ENCODE results near the gene BROX.
"Not testable (repeated sequence)": the region's sequence is repeated elsewhere in the genome, so short reads cannot be mapped to it uniquely, and the experiment has no call there.

The BROX gene, protein sequence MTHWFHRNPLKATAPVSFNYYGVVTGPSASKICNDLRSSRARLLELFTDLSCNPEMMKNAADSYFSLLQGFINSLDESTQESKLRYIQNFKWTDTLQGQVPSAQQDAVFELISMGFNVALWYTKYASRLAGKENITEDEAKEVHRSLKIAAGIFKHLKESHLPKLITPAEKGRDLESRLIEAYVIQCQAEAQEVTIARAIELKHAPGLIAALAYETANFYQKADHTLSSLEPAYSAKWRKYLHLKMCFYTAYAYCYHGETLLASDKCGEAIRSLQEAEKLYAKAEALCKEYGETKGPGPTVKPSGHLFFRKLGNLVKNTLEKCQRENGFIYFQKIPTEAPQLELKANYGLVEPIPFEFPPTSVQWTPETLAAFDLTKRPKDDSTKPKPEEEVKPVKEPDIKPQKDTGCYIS

DNA sequence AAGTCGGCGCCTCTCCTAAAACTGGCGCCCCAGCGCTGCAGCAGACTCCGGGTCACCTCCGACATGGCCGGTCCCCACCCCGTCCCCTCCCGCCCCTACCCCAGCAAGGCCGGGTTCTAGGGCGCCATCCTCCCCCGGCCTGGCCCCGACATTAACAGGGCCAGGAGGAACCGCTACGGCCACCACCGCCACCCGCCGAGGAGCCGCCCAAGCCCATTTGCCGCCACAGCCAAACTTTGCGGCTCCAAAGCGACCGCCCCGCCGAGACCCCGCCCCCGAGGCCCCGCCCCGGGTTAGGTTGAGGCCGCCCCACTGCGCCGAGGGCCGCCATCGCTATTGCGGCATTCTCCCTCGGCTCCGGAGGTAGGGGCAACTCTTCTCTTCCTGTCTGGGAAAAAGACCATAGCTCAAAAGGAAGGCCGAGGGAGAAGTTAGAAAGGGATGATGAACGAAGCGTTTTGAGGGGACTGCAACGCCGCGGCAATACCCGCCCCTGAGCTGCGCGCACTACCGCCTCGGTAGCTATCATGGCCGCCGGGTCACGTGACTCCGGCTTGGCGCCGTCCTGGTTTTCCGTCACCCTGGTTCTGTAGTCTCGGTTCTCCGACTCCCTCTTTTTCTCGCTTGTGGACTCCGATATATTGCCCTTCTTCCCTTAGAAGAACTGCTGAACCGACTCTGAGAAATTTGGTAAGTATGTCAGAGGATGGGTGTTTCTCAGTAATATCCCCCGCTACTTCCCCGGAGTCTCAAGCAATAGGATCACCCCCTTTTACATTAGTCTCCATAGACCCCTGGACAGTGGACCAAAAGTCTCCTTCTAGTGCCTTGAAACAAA, at the start of gene BROX, which contains the start of gene AIDA:
Gene BROX (plus strand): TSS at position 312 of the 838 bp plus-strand sequence. CDS start 3,136 bp downstream, outside the sequence.
Gene AIDA (minus strand): TSS at position 239 of the 838 bp plus-strand sequence. CDS start 174 bp downstream, at position 65.
- Histone ChIP-seq H3K9me3 (ENCODE audit: control insufficient read depth in 2 of 2, low read length in 2 of 2) (no peaks in the 10 kb centered on the region), H3K36me3 (ENCODE audit: control insufficient read depth in 2 of 2, insufficient read depth in 2 of 2, low read length in 2 of 2) (peaks cover 0 to 13% of the 10 kb centered on the region in 2 donors), H3K4me1 (ENCODE audit: control insufficient read depth in 2 of 2, insufficient read depth in 2 of 2, low read length in 2 of 2) (peaks cover 6 to 8% of the 10 kb centered on the region in 2 donors), H3K4me3 (ENCODE audit: low read length in 2 of 2) (peak within 1 kb of the TSS; percentile 98 to 99), H3K27me3 (ENCODE audit: control insufficient read depth in 2 of 2, insufficient read depth in 2 of 2, low read length in 2 of 2) (no peaks in the 10 kb centered on the region), H3K27ac (ENCODE audit: low read depth in 2 of 2, low read length in 2 of 2) (peak within 1 kb of the TSS; percentile 98), H3K9ac (ENCODE audit: low read depth in 1 of 2, low read length in 2 of 2) (peak within 1 kb of the TSS; percentile 94 to 97)

DNA sequence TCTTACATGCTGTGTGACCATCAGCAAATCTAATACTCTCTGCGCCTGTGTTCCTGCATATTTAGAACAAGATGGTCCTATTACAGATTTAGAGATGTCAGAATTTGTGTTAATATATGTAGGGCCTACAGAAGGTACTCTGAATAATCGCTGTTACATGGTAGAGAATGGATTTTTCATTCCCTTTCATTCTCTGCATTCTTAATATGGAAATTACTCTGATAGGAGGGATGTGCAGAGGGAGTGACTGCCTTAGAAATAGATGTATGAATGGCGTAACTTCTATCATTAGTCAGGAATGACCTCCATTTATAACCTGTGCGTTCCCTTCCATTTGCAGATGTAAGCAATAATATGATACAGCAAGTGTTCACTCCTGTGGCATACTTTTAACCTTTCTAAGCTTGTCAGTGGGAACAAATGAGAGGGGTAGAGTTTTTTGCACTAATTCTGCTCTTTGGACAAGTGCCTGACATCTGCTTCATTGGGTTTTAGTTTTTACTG, 48.9 kb upstream of the BROX start:
- no peaks in the 10 kb centered on the region for H3K27me3 ChIP-seq (ENCODE audit: control insufficient read depth in 2 of 2, insufficient read depth in 2 of 2, low read length in 2 of 2)
- H3K36me3 ChIP-seq (ENCODE audit: control insufficient read depth in 2 of 2, insufficient read depth in 2 of 2, low read length in 2 of 2), result peaks cover 80 to 87% of the 10 kb centered on the region in 2 donors
- H3K4me1 ChIP-seq (ENCODE audit: control insufficient read depth in 2 of 2, insufficient read depth in 2 of 2, low read length in 2 of 2), result no peaks in the 10 kb centered on the region
- H3K4me3 ChIP-seq (ENCODE audit: low read length in 2 of 2), result no peak overlapping the region
- no peak overlapping the region for H3K27ac ChIP-seq (ENCODE audit: low read depth in 2 of 2, low read length in 2 of 2)
- no peak overlapping the region for H3K9ac ChIP-seq (ENCODE audit: low read depth in 1 of 2, low read length in 2 of 2)
- no peaks in the 10 kb centered on the region for H3K9me3 ChIP-seq (ENCODE audit: control insufficient read depth in 2 of 2, low read length in 2 of 2)

DNA sequence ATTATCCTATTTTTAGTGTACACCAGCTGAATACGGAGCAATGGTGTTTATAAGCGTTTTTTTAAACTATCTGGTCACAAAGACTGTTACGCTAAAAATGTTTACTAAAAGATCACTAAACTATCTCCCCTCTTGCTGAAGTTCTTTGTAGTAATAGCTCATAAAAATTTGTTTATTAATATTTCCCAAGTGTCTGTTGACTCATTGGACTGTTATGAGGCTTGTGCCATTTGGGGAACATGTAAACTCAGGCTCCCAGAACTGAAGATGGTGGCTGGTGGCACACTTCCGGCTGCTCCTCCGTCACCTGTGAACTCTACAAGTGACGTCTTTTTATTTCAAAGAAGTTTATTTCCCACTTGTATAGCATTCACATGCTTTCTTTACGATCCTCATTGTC, 46.4 kb upstream of the BROX start:
- Histone ChIP-seq H3K36me3 (ENCODE audit: control insufficient read depth in 2 of 2, insufficient read depth in 2 of 2, low read length in 2 of 2) (peaks cover 62% of the 10 kb centered on the region in 2 donors), H3K9me3 (ENCODE audit: control insufficient read depth in 2 of 2, low read length in 2 of 2) (no peaks in the 10 kb centered on the region), H3K4me1 (ENCODE audit: control insufficient read depth in 2 of 2, insufficient read depth in 2 of 2, low read length in 2 of 2) (no peaks in the 10 kb centered on the region), H3K27me3 (ENCODE audit: control insufficient read depth in 2 of 2, insufficient read depth in 2 of 2, low read length in 2 of 2) (no peaks in the 10 kb centered on the region), H3K9ac (ENCODE audit: low read depth in 1 of 2, low read length in 2 of 2) (no peak overlapping the region), H3K27ac (ENCODE audit: low read depth in 2 of 2, low read length in 2 of 2) (no peak overlapping the region), H3K4me3 (ENCODE audit: low read length in 2 of 2) (no peak overlapping the region)

DNA sequence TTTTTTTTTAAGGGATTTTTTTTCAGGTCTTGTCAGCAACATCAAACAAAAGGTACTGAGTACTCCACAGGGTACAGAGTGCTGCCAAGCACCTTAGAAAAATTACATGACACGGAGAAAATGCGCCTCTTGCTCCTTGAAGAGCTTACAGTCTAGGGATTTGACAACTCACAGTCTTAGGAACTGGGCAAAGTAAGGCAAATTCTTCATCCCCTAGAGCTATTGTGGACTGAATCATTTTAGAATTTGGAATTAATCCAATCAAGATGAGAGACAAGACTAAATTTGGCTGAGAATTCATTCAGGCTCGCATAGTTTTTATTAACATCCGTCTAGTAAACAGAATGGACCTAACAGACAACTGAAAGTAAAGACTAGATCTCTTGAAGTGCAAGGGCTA, 44.2 kb upstream of the BROX start:
- not testable (repeated sequence) for H3K4me3 ChIP-seq (ENCODE audit: low read length in 2 of 2); H3K9me3 ChIP-seq (ENCODE audit: control insufficient read depth in 2 of 2, low read length in 2 of 2); H3K27ac ChIP-seq (ENCODE audit: low read depth in 2 of 2, low read length in 2 of 2); H3K4me1 ChIP-seq (ENCODE audit: control insufficient read depth in 2 of 2, insufficient read depth in 2 of 2, low read length in 2 of 2); H3K9ac ChIP-seq (ENCODE audit: low read depth in 1 of 2, low read length in 2 of 2); H3K27me3 ChIP-seq (ENCODE audit: control insufficient read depth in 2 of 2, insufficient read depth in 2 of 2, low read length in 2 of 2)
- peaks cover 49 to 50% of the 10 kb centered on the region in 2 donors for H3K36me3 ChIP-seq (ENCODE audit: control insufficient read depth in 2 of 2, insufficient read depth in 2 of 2, low read length in 2 of 2)

DNA sequence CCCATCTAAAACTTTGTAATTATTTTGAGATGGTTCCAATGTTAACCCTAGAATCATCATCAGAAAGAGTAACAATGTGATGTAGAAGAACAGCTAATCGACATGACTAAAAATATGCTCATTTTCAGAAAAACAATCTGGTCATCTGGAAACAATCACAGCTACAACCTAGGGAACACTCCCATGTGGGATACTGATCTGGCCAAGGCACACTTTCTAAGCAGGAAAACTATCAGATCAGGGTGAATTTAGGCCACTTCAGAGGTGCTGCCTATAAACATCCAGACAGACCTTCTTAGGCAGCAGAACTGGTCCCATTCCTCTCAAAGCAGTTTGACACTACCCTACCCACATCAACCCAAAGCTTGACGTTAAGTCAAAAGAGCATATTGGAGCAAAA, 43.3 kb upstream of the BROX start:
- not testable (repeated sequence) for H3K9ac ChIP-seq (ENCODE audit: low read depth in 1 of 2, low read length in 2 of 2); H3K27ac ChIP-seq (ENCODE audit: low read depth in 2 of 2, low read length in 2 of 2); H3K4me3 ChIP-seq (ENCODE audit: low read length in 2 of 2); H3K9me3 ChIP-seq (ENCODE audit: control insufficient read depth in 2 of 2, low read length in 2 of 2); H3K4me1 ChIP-seq (ENCODE audit: control insufficient read depth in 2 of 2, insufficient read depth in 2 of 2, low read length in 2 of 2); H3K27me3 ChIP-seq (ENCODE audit: control insufficient read depth in 2 of 2, insufficient read depth in 2 of 2, low read length in 2 of 2)
- H3K36me3 ChIP-seq (ENCODE audit: control insufficient read depth in 2 of 2, insufficient read depth in 2 of 2, low read length in 2 of 2), result peaks cover 41 to 42% of the 10 kb centered on the region in 2 donors

DNA sequence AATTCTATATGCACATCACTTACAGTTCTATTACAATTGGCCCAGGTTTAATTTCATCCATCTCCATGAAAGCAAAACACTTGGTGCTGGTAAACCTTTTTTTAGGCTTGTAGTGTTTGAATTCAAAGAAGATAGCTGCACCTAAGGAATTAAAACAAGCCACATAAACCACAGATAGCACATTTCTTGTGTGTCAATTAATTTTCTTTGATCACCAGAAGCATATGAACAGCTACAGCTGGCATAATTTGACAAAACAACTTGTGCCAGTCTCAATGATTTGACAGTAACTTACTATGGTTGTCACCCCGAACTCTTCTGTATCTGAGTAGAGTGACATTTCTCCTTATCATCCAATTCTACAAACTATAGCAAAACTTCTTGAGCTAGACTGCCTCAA, 42.3 kb upstream of the BROX start:
- Histone ChIP-seq H3K36me3 (ENCODE audit: control insufficient read depth in 2 of 2, insufficient read depth in 2 of 2, low read length in 2 of 2) (peaks cover 31 to 38% of the 10 kb centered on the region in 2 donors), H3K9ac (ENCODE audit: low read depth in 1 of 2, low read length in 2 of 2) (no peak overlapping the region), H3K9me3 (ENCODE audit: control insufficient read depth in 2 of 2, low read length in 2 of 2) (no peaks in the 10 kb centered on the region), H3K27me3 (ENCODE audit: control insufficient read depth in 2 of 2, insufficient read depth in 2 of 2, low read length in 2 of 2) (no peaks in the 10 kb centered on the region), H3K4me1 (ENCODE audit: control insufficient read depth in 2 of 2, insufficient read depth in 2 of 2, low read length in 2 of 2) (no peaks in the 10 kb centered on the region), H3K4me3 (ENCODE audit: low read length in 2 of 2) (no peak overlapping the region), H3K27ac (ENCODE audit: low read depth in 2 of 2, low read length in 2 of 2) (no peak overlapping the region)

DNA sequence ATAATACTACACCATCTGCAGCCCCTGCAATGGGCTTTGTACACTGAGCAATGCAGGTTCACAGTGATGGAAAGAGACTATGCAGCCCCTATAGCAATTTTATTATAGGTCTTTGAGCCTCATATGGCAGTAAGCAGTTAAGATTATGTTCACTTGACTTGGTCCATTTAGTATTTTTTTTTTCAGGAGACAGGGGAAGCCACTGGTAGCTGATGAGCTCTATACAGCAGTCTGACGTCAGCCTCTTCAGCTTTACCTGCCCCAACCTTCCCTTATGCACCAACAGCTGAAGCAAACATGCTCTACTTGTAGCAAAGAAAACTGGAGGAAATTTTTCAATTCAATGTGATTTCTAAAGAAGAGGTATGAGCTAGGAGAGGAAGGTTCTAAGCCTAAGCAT, 32.3 kb upstream of the BROX start:
- Histone ChIP-seq H3K4me1 (ENCODE audit: control insufficient read depth in 2 of 2, insufficient read depth in 2 of 2, low read length in 2 of 2) (no peaks in the 10 kb centered on the region), H3K27ac (ENCODE audit: low read depth in 2 of 2, low read length in 2 of 2) (no peak overlapping the region), H3K36me3 (ENCODE audit: control insufficient read depth in 2 of 2, insufficient read depth in 2 of 2, low read length in 2 of 2) (peaks cover 2 to 9% of the 10 kb centered on the region in 2 donors), H3K27me3 (ENCODE audit: control insufficient read depth in 2 of 2, insufficient read depth in 2 of 2, low read length in 2 of 2) (no peaks in the 10 kb centered on the region), H3K9me3 (ENCODE audit: control insufficient read depth in 2 of 2, low read length in 2 of 2) (no peaks in the 10 kb centered on the region), H3K4me3 (ENCODE audit: low read length in 2 of 2) (no peak overlapping the region), H3K9ac (ENCODE audit: low read depth in 1 of 2, low read length in 2 of 2) (no peak overlapping the region)

DNA sequence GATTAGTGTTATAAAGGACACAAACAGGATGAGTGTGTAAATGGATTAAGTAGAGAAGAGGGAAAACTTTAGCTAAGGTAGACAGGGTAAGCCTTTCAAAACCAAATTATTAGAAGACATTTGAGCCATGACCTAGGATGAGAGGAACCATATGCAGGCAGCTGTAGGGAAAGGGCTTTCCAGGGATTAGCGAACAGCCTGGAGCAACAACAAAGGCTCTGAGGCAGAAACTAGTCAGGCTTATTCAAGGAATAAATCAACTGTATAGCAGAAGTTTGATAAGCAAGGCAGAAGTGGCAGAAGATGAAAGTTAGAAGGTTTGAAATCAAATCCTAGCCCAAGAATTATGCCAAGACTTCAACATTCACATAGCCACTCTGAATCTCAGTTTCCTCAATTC, 21.3 kb upstream of the BROX start:
- peaks cover 2 to 11% of the 10 kb centered on the region in 2 donors for H3K36me3 ChIP-seq (ENCODE audit: control insufficient read depth in 2 of 2, insufficient read depth in 2 of 2, low read length in 2 of 2)
- no peak overlapping the region for H3K9ac ChIP-seq (ENCODE audit: low read depth in 1 of 2, low read length in 2 of 2)
- no peak overlapping the region for H3K27ac ChIP-seq (ENCODE audit: low read depth in 2 of 2, low read length in 2 of 2)

DNA sequence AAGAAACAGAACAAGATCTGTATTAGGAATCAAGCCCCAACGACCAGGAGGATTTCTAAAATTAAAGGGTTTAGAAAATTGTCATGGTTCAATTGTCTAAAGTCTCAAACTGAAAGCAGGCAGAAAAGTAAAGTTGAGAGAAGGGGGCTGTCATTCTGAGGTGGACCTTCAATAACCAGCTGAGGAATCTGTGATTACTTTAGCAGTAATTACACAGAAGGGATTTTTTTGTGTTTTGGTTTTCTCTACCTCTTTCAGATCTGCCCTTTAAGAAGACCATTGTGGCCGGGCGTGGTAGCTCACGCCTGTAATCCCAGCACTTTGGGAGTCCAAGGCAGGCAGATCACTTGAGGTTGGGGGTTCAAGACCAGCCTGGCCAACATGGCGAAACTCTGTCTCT, 17.4 kb upstream of the BROX start:
- no peaks in the 10 kb centered on the region for H3K9me3 ChIP-seq (ENCODE audit: control insufficient read depth in 2 of 2, low read length in 2 of 2)
- H3K4me3 ChIP-seq (ENCODE audit: low read length in 2 of 2), result no peak overlapping the region
- H3K4me1 ChIP-seq (ENCODE audit: control insufficient read depth in 2 of 2, insufficient read depth in 2 of 2, low read length in 2 of 2), result no peaks in the 10 kb centered on the region
- H3K36me3 ChIP-seq (ENCODE audit: control insufficient read depth in 2 of 2, insufficient read depth in 2 of 2, low read length in 2 of 2), result peaks cover 0 to 3% of the 10 kb centered on the region in 2 donors
- no peak overlapping the region for H3K27ac ChIP-seq (ENCODE audit: low read depth in 2 of 2, low read length in 2 of 2)
- no peak overlapping the region for H3K9ac ChIP-seq (ENCODE audit: low read depth in 1 of 2, low read length in 2 of 2)
- no peaks in the 10 kb centered on the region for H3K27me3 ChIP-seq (ENCODE audit: control insufficient read depth in 2 of 2, insufficient read depth in 2 of 2, low read length in 2 of 2)

More for the DNA sequence above, 21.3 kb upstream of the BROX start:
- no peaks in the 10 kb centered on the region for H3K9me3 ChIP-seq (ENCODE audit: control insufficient read depth in 2 of 2, low read length in 2 of 2)
- no peak overlapping the region for H3K4me3 ChIP-seq (ENCODE audit: low read length in 2 of 2)
- H3K27me3 ChIP-seq (ENCODE audit: control insufficient read depth in 2 of 2, insufficient read depth in 2 of 2, low read length in 2 of 2), result no peaks in the 10 kb centered on the region
- H3K4me1 ChIP-seq (ENCODE audit: control insufficient read depth in 2 of 2, insufficient read depth in 2 of 2, low read length in 2 of 2), result no peaks in the 10 kb centered on the region

DNA sequence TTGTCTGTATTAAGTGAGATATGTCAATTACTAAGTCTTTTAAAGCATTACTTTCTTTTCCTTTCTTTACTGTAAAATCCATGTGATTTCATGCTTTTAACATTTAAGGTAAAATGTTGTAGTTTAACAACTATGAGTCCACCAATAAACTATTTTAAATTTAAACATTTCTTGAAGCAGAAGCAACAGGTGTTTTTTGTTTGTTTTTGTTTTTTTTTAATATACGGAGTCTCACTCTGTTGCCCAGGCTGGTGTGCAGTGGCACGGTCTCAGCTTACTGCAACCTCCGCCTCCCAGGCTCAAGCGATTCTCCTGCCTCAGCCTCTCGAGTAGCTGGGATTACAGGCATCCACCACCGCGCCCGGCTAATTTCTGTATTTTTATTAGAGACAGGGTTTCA, 15.6 kb upstream of the BROX start:
- Histone ChIP-seq H3K36me3 (ENCODE audit: control insufficient read depth in 2 of 2, insufficient read depth in 2 of 2, low read length in 2 of 2) (peaks cover 0 to 3% of the 10 kb centered on the region in 2 donors), H3K4me1 (ENCODE audit: control insufficient read depth in 2 of 2, insufficient read depth in 2 of 2, low read length in 2 of 2) (no peaks in the 10 kb centered on the region), H3K4me3 (ENCODE audit: low read length in 2 of 2) (no peak overlapping the region), H3K27me3 (ENCODE audit: control insufficient read depth in 2 of 2, insufficient read depth in 2 of 2, low read length in 2 of 2) (no peaks in the 10 kb centered on the region), H3K9me3 (ENCODE audit: control insufficient read depth in 2 of 2, low read length in 2 of 2) (no peaks in the 10 kb centered on the region), H3K27ac (ENCODE audit: low read depth in 2 of 2, low read length in 2 of 2) (no peak overlapping the region), H3K9ac (ENCODE audit: low read depth in 1 of 2, low read length in 2 of 2) (no peak overlapping the region)

All from mucosa of rectum (tissue), 2 donors.